Measurements from ENCODE around the gene WDPCP. TPM values are rescaled to one million over a fixed set of nuclear protein-coding genes. Genes with fewer than 3 reads are reported as not detected.

The WDPCP gene
- total and polyA plus RNA-seq, 10 of the 15 experiments (the other 5 are each of a cell fraction or from before 2014, with no cell fraction given), result 2.1 to 7.9 (median 4.6) TPM

DNA sequence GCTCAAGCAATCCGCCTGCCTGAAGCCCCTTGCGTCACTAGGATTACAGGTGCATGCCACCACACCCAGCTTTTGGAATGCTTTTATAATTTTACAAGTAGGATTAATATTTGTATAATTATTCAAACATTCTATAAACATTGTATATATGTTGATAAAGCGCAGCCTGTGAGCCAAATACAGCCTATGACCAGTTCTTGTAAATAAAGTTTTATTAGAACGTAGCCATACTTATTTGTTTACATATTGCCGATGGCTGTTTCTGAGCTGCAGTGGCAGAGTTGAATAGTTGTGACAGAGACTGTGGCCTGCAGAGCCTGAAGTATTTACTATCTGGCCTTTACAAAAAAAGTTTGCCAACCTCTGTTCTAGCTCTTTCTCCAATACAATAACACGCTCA, 305.0 kb downstream of the WDPCP start:
- WGBS (ENCODE audit: insufficient coverage, insufficient replicate concordance, low lambda C conversion rate, missing lambda C conversion rate), result 79% methylated on average over 6 of the region's 6 CpGs
- Histone ChIP-seq H3K9ac (ENCODE audit: control insufficient read depth, insufficient read depth, low read length) (no peak overlapping the region), H3K4me3 (no peak overlapping the region), H3K4me1 (ENCODE audit: control insufficient read depth, insufficient read depth, low read length) (no peaks in the 10 kb centered on the region), H3K36me3 (ENCODE audit: control insufficient read depth in 2 of 2, insufficient read depth in 2 of 2, low read length in 1 of 2) (no peaks in the 10 kb centered on the region), H4K20me1 (ENCODE audit: control insufficient read depth, insufficient read depth) (no peaks in the 10 kb centered on the region), H3K9me3 (replicated peaks; ENCODE audit: control insufficient read depth, insufficient read depth, low read length) (no peaks in the 10 kb centered on the region; the same call in 1 of the 3 replicates), H2AFZ (ENCODE audit: control insufficient read depth, low read depth, low read length) (no peak overlapping the region), H3K27ac (ENCODE audit: control insufficient read depth, insufficient read depth) (no peak overlapping the region), H3K79me2 (ENCODE audit: control insufficient read depth, insufficient read depth, low read length) (no peaks in the 10 kb centered on the region), H3K27me3 (replicated peaks in 1 of 2; ENCODE audit: control insufficient read depth in 2 of 2, insufficient read depth in 2 of 2, low read length in 1 of 2) (no peaks in the 10 kb centered on the region), H3K4me2 (ENCODE audit: control insufficient read depth, insufficient read depth) (no peak overlapping the region)
- in situ Hi-C loops (cut with MboI) (no loop called here), intact Hi-C loops (cut with micrococcal nuclease; ENCODE audit: unreplicated experiment) (no loop called here)
- no peak for ATAC-seq
- no peak for DNase-seq (ENCODE audit: low read depth, low spot score)
- POLR2A ChIA-PET, result no interaction called here
- CTCF ChIA-PET, result no interaction called here
- RAD21 ChIA-PET (ENCODE audit: unreplicated experiment), result no interaction called here
- TF ChIP-seq PML (IDR thresholded peaks at IDR 0.05; ENCODE audit: low read length), result no peak
- no peak for TF ChIP-seq RUNX3 (IDR thresholded peaks at IDR 0.05; ENCODE audit: low read length)
- no peak for TF ChIP-seq ZNF622 (IDR thresholded peaks at IDR 0.05)
- no peak for TF ChIP-seq RBBP5 (conservative IDR thresholded peaks at IDR 0.05)
- no peak for TF ChIP-seq YBX1 (IDR thresholded peaks at IDR 0.05)
- TF ChIP-seq, protein P1, sequence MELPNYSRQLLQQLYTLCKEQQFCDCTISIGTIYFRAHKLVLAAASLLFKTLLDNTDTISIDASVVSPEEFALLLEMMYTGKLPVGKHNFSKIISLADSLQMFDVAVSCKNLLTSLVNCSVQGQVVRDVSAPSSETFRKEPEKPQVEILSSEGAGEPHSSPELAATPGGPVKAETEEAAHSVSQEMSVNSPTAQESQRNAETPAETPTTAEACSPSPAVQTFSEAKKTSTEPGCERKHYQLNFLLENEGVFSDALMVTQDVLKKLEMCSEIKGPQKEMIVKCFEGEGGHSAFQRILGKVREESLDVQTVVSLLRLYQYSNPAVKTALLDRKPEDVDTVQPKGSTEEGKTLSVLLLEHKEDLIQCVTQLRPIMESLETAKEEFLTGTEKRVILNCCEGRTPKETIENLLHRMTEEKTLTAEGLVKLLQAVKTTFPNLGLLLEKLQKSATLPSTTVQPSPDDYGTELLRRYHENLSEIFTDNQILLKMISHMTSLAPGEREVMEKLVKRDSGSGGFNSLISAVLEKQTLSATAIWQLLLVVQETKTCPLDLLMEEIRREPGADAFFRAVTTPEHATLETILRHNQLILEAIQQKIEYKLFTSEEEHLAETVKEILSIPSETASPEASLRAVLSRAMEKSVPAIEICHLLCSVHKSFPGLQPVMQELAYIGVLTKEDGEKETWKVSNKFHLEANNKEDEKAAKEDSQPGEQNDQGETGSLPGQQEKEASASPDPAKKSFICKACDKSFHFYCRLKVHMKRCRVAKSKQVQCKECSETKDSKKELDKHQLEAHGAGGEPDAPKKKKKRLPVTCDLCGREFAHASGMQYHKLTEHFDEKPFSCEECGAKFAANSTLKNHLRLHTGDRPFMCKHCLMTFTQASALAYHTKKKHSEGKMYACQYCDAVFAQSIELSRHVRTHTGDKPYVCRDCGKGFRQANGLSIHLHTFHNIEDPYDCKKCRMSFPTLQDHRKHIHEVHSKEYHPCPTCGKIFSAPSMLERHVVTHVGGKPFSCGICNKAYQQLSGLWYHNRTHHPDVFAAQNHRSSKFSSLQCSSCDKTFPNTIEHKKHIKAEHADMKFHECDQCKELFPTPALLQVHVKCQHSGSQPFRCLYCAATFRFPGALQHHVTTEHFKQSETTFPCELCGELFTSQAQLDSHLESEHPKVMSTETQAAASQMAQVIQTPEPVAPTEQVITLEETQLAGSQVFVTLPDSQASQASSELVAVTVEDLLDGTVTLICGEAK (IDR thresholded peaks at IDR 0.05; ENCODE audit: borderline replicate concordance), result no peak
- no peak for TF ChIP-seq BMI1 (IDR thresholded peaks at IDR 0.05; ENCODE audit: borderline replicate concordance)
- TF ChIP-seq JUNB (IDR thresholded peaks at IDR 0.05), result no peak
- TF ChIP-seq SREBF2 (IDR thresholded peaks at IDR 0.05; ENCODE audit: low read length), result no peak
- no peak for TF ChIP-seq JUND (IDR thresholded peaks at IDR 0.05; ENCODE audit: low read depth, low read length)
- no peak for TF ChIP-seq NFYB (IDR thresholded peaks at IDR 0.05; ENCODE audit: insufficient read depth, low read depth, low read length)
- TF ChIP-seq EED (IDR thresholded peaks at IDR 0.05; ENCODE audit: low read depth), result no peak
- no peak for TF ChIP-seq TCF3 (IDR thresholded peaks at IDR 0.05; ENCODE audit: borderline replicate concordance, insufficient read depth, low read depth, low read length)
- TF ChIP-seq, protein P2, sequence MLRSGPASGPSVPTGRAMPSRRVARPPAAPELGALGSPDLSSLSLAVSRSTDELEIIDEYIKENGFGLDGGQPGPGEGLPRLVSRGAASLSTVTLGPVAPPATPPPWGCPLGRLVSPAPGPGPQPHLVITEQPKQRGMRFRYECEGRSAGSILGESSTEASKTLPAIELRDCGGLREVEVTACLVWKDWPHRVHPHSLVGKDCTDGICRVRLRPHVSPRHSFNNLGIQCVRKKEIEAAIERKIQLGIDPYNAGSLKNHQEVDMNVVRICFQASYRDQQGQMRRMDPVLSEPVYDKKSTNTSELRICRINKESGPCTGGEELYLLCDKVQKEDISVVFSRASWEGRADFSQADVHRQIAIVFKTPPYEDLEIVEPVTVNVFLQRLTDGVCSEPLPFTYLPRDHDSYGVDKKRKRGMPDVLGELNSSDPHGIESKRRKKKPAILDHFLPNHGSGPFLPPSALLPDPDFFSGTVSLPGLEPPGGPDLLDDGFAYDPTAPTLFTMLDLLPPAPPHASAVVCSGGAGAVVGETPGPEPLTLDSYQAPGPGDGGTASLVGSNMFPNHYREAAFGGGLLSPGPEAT (IDR thresholded peaks at IDR 0.05; ENCODE audit: low read depth), result no peak
- no peak for TF ChIP-seq NR2C2 (IDR thresholded peaks at IDR 0.05; ENCODE audit: borderline replicate concordance, control insufficient read depth, insufficient read length, low read depth)
- FAIRE-seq, result no peak
- no TSS peak for BruUV-seq (replicated peaks)
- SMC1A ChIA-PET (ENCODE audit: uncharacterized antibody, unreplicated experiment), result no interaction called here
